ENCODE results near the gene KCNH5.

- TF ChIP-seq CTCF (IDR thresholded peaks at IDR 0.05 in 4 of 5, conservative IDR thresholded peaks at IDR 0.05 in 1 of 5) (no peak), POLR2A (IDR thresholded peaks at IDR 0.05) (no peak)
These were observed 374.7 kb downstream of the KCNH5 start for GRCh38 chr14:62670526-62670925.

Data from gastrocnemius medialis (tissue), 4 donors.